GM19395 (cell line): ENCODE measurements around the gene ZRANB3.
"Not testable (repeated sequence)": the region's sequence is repeated elsewhere in the genome, so short reads cannot be mapped to it uniquely, and the experiment has no call there.

Experiments used
- ATAC-seq: cut with Tn5 transposase; IDR thresholded peaks from one replicate; pipeline ENCODE4 v1.9.1; 2021; ENCODE audit warnings: mild to moderate bottlenecking, moderate library complexity; ENCODE audit not compliant: unreplicated experiment

Gene ZRANB3

GRCh38 chr2:135337071-135337470 is 193.9 kb downstream of the ZRANB3 start:
- no peak for ATAC-seq

GRCh38 chr2:135335256-135335655 is 195.8 kb downstream of the ZRANB3 start:
- no peak for ATAC-seq

DNA sequence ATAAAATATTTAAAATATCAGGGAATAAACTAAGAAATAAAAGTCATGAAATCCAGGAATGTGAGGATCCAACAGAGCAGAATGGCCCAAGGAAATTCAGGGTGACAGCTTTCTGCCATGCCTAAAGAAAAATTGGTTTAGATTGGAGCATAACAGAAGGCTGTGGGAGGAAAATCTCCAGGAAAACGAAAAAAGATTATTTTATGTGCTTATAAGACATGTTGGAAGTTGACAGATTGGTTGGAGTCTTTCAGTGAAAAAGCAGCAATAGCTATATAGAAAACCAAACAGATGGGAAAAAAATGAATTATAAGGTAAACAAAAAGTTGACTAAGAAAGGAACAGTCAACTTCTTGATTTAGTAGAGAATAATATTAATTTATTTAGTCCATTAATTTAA is 203.9 kb downstream of the ZRANB3 start:
- ATAC-seq: no peak

GRCh38 chr2:135320465-135321355 is 210.3 kb downstream of the ZRANB3 start:
- no peak for ATAC-seq

DNA sequence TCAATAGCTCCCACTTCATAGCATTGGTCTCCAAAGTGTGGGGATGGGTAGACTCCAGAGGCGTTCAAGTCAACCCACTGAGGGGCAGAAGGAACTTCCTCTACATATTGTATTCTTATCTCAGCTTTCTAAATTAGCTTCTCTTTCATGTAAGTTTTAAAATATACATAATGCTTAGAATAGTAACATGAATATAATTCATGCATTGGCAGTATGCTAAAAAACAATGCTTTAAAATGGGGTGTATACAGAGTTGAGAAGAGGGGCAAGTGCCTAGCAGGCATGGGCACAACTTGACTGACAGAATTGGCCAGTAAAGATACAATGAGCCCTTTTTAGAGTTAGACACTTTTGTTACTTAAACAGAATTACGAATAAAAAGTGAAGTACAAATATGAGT is 212.2 kb downstream of the ZRANB3 start:
- no peak for ATAC-seq

GRCh38 chr2:135317375-135317774 is 213.6 kb downstream of the ZRANB3 start:
- no peak for ATAC-seq

DNA sequence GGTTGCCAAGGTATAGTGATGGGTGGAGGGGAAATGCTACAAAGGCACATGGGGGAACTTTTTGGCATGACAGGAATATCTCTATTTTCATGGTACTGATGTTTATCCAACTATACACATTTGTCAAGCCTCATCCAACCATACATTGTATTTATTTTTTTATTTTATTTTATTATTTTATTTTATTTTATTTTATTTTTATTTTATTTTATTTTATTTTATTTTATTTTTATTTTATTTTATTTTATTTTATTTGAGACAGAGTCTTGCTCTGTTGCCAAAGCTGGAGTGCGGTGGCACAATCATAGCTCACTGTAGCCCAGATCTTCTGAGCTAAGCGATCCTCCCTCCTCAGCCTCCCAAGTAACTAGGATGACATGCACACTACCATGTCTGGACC is 219.1 kb downstream of the ZRANB3 start:
- ATAC-seq: no peak

- ATAC-seq: no peak
Measured at GRCh38 chr2:135311268-135311667, 219.8 kb downstream of the ZRANB3 start.

DNA sequence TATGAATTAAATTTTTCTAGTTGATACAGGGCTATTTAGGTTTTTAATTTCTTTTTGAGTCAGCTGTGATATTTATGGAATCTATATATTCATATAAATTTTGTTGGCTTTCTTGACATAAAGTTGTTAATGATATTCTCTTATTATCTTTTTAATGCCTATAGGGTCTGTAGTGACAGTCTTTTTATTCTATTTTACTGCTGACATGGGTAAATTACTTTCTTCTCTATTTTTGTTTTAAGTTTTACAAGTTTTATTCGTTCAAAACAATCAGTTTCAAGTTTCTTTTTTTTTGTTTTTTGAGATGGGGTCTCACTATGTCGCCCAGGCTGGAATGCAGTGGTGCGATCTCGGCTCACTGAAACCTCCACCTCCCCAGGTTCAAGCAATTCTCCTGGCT is 226.3 kb downstream of the ZRANB3 start:
- ATAC-seq: no peak

DNA sequence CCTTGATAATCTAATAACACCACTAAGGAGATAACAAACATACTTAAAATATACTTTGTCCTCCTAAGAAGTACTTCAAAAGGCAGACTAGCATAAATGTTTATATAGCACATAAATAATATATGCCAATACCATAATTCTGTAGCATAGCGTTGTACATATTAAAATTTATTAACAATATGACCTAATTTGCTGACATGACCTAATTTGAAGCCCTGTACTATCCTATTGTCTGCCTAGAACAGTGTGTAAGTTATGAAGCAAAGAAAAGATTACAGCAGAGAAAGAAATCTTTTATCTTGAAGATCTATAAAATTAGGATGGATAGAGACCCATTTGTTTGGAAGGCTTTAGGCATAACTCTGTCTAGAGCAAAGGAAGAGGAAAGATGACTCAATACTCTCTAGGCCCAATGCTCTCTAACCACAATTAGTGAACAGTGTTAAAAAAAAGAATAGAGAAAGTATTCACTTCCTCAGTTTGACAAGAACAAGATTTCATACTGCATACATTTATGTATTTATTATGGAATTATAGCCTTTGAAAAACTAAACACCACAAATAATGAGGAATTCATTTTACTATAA is 231.3 kb downstream of the ZRANB3 start:
- ATAC-seq: peak; percentile 80

DNA sequence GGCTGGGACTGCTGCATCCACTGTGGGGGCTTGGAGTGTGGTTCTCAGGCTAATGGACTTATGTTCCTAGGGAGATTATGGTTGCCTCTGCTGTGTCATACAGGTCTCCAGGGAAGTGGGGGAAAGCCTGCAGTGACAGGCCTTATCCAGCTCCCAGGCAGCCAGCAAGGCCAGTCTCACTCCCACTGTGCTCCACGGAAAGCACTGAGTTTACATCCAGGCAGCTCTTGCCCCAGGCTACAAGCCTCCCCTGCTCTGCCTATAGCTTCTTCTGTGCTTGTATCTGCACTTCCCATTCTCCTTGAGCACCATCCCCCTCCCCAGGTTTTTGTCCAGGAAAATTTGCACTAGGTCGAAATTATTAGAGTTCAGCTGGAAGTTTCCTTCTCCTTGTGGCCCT is 231.9 kb downstream of the ZRANB3 start:
- no peak for ATAC-seq

DNA sequence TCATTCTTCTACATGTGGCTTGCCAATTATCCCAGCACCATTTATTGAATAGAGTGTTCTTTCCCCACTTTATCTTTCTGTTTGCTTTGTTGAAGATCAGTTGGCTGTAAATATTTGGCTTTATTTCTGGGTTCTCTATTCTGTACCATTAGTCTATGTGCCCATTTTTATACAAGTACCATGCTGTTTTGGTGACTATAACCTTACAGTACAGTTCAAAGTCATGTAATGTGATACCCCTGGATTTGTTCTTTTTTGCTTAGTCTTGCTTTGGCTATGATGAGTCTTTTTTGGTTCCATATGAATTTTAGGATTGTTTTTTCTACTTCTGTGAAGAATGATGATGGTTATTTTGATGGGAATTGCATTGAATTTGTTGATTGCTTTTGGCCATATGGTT is 243.9 kb downstream of the ZRANB3 start:
- not testable (repeated sequence) for ATAC-seq

- ATAC-seq: no peak
Measured at GRCh38 chr2:135285391-135285790, 245.6 kb downstream of the ZRANB3 start.

- ATAC-seq: no peak
Measured at GRCh38 chr2:135281379-135281778, 249.6 kb downstream of the ZRANB3 start.

DNA sequence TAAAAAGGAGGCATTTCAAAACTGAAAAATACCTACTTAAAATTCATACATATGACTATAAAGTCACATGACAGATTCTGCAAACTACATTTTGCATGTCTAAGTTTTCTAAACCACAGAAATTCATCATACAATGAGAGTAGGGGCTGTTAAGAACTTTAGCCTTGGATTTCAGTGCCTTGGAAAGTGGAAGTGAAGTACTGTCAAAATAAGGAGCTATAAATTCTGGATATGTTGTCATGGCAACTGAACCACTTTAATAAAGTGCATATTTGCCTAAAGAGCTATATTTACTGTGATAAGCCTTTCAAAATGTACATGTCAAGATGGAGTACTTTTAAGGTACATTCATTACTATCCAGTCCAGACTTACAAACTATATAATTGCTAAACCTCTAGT is 251.8 kb downstream of the ZRANB3 start:
- no peak for ATAC-seq

GRCh38 chr2:135276525-135276924 is 254.5 kb downstream of the ZRANB3 start:
- no peak for ATAC-seq

- no peak for ATAC-seq
Measured at GRCh38 chr2:135271006-135271405, 260.0 kb downstream of the ZRANB3 start.

DNA sequence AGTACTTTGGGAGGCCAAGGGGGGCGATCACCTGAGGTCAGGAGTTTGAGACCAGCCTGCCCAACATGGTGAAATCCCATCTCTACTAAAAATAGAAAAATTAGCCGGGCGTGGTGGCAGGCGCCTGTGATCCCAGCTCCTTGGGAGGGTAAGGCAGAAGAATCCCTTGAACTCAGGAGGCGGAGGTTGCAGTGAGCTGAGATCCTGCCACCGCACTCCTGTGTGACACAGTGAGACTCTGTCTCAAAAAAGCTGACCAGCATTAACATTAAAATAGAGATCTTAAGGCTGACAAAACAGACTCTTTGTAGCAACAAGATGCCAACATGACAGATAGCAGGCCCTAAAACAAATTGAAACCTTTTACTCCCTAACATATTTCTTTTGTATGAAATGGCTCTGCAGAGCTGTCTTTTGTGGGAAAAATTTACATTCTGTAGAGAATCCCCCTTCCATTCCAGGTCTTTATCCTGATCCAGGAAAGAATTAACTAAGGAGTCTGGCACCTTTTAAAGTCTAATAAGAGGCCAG is 265.0 kb downstream of the ZRANB3 start:
- ATAC-seq: no peak

DNA sequence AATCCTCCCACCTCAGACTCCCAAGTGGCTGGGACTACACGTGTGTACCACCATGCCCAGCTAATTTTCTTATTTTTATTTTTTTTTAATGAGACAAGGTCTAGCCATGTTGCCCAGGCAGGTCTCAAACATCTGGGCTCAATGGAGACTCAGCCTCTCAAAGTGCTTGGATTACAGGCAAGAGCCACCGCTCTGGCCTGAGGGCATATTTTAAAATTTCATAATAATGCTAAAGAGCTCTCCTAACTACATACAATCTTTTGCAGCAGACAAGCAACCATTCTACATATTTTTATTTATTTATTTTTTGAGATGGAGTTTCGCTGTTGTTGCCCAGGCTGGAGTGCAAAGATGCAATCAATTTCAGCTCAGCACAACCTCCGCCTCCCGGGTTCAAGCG is 271.9 kb downstream of the ZRANB3 start:
- no peak for ATAC-seq

GRCh38 chr2:135258193-135258592 is 272.8 kb downstream of the ZRANB3 start:
- ATAC-seq: no peak

DNA sequence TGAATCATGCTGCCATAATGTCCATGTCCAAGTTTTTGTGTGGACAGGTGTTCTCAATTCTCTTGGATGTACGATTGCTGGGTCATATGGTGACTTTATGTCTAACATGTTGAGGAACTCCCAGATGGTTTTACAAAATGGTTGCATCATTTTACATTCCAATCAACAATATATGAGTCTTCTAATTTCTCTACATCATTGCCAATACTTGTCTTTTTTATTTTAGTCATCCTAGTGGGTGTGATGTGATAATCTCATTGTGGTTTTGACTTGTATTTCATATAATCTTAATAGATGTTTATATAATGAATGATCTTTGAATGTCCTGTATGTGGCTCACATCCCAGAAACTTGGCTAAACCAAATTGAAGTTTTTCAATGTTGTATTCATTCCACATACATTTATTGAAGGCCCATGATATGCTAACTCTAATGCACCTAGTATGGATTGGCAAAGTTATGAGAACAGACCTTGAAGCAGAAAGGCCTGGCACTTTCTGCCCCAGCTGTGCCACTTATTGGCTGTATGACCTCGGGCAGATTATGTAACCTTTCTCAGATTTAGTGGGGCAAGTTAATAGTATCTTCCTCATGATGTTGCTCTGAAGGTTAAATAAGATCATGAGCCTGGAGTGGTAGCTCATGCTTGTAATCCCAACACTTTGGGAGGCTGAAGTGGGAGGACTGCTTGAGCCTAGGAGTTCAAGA is 273.5 kb downstream of the ZRANB3 start:
- ATAC-seq: no peak
